Measurements from ENCODE around the gene CYS1.

CYS1 gene

DNA sequence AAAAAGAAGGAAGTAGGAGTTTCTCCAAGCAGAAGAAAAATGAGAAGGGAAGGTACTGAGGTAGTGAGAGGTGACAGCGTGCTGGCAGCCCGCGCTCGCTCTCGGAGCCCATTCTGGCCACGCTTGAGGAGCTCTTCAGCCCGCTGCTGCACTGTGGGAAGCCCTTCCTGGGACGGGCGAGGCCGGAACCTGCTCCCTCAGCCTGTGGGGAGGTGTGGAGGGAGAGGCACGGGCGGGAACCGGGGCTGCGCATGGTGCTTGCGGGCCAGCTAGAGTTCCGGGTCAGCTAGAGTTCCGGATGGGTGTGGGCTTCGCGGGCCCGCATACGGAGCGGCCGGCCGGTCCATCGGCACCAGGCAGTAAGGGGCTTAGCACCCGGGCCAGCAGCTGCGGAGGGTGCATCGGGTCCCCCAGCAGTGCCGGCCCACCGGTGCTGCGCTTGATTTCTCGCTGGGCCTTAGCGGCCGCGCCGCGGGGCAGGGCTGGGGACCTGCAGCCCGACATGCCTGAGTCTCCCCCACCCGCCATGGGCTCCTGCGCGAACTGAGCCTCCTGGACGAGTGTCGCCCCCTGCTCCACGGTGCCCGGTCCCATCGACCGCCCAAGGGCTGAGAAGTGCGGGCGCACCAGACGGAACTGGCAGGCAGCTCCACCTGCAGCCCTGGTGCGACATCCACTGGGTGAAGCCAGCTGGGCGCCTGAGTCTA, 11.1 kb upstream of the CYS1 start:
- DNase-seq: no peak

DNA sequence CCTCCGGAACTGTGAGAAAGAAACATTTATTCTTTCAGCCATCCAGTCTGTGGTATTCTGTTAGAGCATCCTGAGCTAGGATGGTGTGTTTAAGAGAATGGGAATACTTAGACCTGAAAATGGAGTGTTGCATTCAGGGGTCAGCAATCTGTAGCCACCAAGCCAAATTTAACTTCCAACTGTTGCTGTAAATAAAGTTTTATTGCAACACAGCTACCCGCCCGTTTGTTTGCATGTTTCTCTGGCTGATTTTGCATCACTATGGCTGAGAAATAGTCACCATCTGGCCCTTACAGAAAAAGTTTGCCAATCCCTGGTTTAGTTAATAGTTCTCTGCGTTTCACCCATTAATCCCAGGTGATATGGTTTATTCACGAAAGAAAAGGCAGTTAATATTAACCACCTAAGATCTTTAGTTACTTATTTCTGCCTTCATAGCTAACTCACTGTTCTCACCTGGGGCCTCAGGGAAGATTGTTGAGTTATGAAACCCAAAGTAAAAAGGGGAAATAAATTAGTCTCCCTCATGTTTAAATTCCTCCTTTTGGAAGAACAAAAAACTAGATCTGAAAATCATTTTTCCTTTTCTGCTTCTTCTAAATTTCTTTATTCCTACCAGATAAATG, 9.5 kb upstream of the CYS1 start:
- DNase-seq: no peak

DNA sequence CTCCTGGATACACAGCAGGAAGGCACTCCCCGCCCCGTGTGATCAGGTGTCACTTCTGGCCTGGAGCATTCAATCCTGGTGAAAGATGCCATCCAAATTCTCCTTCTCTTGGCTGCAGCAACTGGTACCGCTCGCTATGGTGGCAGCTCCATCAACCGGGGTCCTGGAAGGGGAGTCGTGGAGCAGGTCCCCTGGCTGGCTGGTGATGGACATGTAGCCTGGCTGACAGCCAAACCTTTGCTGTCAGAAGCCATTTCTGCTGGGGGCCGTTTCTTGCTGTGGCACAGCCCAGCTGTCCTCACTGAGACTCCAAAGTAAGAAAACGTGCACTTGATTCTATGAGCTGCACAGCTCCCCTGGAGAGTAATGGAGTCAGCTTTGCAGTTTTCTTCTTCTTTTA, 7.1 kb upstream of the CYS1 start:
- DNase-seq: no peak

- DNase-seq: no peak
Measured at GRCh38 chr2:10086950-10087349, 6.7 kb upstream of the CYS1 start.

DNA sequence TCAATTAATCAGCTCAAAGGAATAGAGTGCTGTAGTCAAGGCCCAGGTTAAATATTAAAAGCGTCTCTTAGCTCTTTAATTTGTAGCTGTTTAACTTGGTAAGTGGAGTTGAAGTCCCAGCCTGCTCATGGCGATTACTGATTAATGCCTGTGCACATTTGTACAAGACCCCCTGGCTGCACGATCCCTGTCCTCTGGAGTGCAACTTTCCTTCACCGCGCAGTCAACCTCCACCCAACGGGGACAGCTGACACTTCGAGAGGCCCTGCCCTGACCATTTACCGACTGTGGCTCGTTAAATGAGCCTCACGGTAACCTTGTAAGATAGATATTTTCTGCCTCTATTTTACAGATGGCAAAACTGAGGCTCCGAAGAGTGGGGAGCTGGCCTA, 5.5 kb upstream of the CYS1 start:
- no peak for DNase-seq

GRCh38 chr2:10085043-10085667, 4.9 kb upstream of the CYS1 start:
- no peak for DNase-seq

DNA sequence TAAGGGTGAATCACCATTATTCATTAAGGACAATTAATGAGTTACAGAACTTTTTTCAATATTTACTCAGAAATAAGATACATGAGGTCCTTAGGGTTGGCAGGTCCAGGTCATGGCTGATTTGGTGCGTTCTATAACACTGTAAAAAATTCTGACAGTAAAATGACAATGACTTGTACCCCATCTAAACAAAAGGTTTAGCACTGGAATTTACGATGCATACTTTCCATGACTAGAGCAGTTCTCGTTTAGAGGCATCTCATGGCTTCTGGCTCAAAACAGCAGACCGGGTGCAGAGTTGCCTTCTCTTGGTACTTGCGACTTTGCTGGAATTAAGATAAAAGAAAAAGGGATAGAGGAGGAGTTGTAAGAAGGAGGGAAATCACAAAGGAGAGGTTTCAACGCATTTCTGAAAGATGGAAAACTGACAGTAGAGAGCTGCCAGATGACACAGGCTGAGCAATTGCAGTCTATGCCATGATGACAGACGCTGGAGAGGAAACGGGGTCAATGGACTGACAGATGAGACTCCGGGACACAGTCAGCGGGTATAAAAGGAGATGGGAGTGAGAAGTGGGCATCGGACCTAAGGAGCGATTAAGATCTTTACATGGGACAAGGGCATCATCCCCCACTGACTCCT, 4.1 kb upstream of the CYS1 start:
- no peak for DNase-seq

DNA sequence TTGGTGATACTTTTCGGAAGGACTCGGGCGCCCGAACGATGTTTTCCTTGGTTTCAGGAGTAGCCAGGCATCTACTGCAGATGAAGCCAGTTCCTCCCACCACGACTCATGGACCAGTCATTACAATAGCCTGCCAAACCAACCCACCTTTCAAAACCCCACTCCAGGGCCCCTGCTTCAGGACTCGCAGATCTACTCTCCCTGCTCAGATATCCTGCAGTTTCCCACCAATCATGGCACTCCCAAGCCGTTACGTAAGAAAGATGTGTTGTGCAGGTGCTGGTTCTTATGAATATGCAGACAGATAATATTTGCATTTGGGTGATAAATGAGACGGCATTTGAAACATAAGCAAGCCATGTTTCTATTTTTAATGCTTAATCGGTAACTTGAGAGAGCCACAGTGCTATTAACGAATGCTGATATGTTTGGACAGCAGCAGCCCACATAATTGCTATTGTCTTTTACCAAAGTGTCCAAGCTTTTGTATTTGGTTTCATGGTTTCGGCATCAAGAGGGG, 3.5 kb upstream of the CYS1 start:
- no peak for DNase-seq

GRCh38 chr2:10083046-10083445, 2.8 kb upstream of the CYS1 start:
- DNase-seq: no peak

DNA sequence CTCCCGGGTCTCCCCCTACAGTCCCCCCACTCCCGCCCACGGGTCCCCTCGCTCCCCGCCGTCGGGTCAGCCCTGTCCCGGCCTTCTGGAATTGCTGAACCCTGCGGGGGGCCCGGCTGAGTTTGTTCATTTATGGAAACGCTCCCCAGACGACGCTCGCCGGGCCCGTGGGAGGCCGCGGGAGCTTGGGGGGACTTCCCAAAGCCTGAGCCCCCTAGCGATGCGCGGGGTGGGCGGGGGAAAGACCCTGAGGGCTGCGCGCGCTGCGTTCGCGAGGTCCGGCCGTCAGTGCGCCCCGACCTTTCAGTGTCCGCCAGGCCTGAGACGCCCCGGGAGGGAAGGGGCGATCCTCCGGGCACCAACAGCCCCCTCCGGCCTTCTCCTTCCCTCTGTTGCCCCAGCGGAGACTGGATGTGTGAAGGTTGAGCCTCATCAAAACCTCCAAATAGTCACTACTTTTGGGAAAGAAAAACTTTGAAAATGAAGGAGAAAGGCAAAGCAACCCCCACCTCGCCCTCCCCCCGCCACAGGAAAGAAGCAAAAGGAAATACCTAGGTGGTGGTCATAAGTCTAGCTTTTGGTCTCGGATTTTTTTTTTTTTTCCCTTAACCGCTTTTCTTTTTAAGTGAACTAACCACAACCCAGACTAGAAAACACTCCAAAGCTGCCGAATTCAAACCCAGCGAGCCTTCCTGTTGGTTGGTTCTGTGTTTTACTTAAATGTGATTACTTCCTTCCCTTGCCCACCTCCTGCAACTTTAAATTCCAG, 509 bp upstream of the CYS1 start:
- DNase-seq: no peak

DNA sequence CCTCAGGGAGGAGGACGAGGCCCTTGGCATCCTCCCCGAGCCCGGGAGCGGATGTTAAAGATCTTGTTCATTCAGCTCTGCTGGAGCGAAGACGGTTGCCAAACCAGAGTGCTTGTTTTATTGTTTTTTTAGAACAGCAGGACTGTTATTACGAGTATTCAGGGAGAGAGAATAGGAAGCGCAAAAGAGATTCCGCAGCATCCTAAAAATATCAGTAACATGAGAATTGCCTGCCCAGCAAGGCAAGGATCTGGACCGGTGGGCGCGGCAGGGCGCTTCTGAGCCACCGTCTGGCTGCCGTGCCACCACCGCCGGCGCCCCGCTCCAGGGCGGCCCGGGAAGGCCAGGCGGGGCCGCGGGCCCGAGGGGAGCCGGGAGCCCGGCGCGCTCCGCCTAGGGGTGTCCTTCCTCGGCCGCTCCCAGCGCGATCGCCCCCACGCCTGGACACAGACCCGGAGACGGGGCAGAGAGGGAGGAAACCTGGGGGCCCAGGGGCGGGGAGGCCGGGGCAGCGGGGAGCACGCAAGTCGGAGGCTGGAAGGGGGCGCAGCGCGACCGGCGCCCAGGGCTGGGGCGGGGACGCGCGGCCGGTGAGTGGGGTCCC, 843 bp downstream of the CYS1 start:
- no peak for DNase-seq

- DNase-seq: no peak
Measured at GRCh38 chr2:10078704-10079265, 1.4 kb downstream of the CYS1 start.

- no peak for DNase-seq
Measured at GRCh38 chr2:10078001-10078400, 2.2 kb downstream of the CYS1 start.

GRCh38 chr2:10076988-10077527, 3.2 kb downstream of the CYS1 start:
- no peak for DNase-seq

DNA sequence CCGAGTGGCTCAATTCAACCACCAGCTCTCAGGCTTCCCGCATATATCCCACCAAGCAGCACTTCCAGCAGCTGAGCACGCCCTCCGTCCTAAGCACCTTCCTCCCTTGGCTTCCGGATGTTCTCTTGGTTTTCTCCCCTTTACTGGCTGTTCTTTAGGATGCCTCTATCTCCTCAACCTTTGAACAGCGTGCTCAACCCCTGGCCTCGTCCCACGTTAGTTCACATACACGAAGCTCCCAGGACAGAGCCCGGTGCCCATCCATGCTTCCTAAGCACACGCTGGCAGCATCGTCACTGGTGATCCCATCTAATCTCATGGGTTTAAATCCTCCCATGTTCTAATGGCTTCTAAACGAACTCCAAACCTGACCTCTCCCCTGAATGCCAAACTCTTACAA, 3.7 kb downstream of the CYS1 start:
- no peak for DNase-seq

GRCh38 chr2:10075571-10076209, 4.5 kb downstream of the CYS1 start:
- no peak for DNase-seq

DNA sequence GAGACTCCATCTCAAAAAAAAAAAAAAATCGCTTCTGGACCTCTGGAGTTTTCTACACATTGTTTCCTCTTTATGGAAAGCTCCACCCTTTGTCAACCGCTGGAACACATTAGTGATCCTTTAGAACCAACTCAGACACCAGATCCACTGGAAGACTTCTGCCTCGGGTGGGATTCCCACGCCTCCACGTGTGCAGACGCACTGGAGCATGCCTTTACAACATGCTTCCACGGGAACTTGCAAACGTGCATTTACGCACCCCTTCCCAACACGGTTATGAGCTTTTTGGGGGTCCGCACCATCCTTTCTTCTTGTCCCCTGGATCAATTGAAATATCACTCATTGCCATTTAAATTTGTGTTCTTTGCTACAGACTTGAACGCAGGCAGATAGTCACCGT, 5.1 kb downstream of the CYS1 start:
- DNase-seq: no peak

DNA sequence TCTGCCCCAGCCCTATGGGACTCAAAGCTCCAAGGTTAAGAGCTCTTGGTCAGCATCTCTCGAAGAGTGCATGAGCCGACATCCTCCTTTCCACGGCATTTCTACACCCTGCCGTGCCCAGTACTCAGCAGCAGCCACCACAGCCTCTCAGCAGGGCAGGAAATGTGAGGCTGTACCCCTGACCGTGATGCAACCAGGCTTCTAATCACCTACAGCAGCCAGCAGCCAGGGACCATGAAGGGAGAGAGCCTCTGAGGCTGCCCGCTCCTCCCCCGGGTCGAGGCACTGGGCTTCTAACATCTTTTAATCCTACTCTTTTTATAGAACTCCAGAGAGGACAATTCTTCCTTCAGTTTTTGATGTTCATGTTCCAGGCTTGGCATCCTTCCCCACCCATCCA, 6.5 kb downstream of the CYS1 start:
- DNase-seq: no peak

- DNase-seq: peak; percentile 37
Measured at GRCh38 chr2:10072656-10073480, 7.3 kb downstream of the CYS1 start.

DNA sequence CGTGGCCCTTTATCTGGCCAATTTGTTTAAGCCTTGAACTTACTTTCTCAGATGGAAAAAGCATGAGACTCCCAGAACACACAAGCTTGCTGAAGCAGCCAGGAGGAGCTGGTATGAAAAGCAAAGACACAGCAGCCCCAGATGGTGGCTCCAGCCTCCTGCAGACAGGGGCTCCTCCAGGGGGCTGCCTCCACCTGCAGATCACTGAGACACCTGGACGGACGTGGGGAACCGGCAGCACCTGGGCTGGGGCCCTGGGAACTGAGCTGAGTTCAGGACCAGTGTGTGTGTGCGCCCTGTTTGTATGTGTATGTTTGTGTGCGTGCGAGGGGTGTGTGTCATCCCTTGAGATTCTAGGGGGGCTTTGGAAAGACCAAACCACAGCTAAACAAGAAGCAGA, 8.6 kb downstream of the CYS1 start:
- DNase-seq: no peak

DNA sequence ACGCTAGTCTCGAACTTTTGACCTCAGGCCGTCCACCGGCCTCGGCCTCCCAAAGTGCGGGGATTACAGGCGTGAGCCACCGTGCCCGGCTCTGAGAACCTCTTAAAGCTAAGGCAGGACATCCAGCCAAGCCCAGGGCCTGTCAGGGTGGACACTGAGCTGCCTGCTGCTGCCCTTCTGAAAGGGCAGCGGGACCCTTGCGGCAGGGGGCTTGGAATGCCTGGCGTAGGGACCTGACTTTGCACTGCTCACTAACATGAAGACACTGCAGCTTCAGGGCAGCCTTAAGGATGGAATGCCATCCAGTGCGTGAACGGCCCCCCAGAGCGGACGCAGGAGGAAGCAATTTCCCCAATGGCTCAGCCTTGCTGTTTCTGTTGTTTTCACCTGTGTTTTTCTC, 9.0 kb downstream of the CYS1 start:
- no peak for DNase-seq

All from NCI-H510A (cell line).